ENCODE data around the gene NRARP. TPM values are rescaled to one million over a fixed set of nuclear protein-coding genes. Genes with fewer than 3 reads are reported as not detected.
"Not testable (repeated sequence)": the region's sequence is repeated elsewhere in the genome, so short reads cannot be mapped to it uniquely, and the experiment has no call there.

The NRARP gene
- total and polyA plus RNA-seq, 4 donors: 0.48 to 1.3 (median 0.93) TPM; not detected in 1

- TF ChIP-seq CTCF (IDR thresholded peaks at IDR 0.05; ENCODE audit: low read depth, low read length, missing input control): no peak
Measured at GRCh38 chr9:137330689-137331088, 28.6 kb upstream of the NRARP start (continued).

GRCh38 chr9:137329590-137329989 lies 27.5 kb upstream of the NRARP start:
- not testable (repeated sequence) for H3K27ac ChIP-seq (ENCODE audit: low read depth in 1 of 2, low read length in 2 of 2); H3K4me1 ChIP-seq (ENCODE audit: control insufficient read depth in 4 of 4, insufficient read depth in 4 of 4, low read length in 3 of 4); H3K9ac ChIP-seq (ENCODE audit: low read depth in 1 of 2, low read length in 2 of 2); DNase-seq (ENCODE audit: low spot score); H3K27me3 ChIP-seq (ENCODE audit: control insufficient read depth in 4 of 4, insufficient read depth in 4 of 4, low read length in 3 of 4); H3K36me3 ChIP-seq (ENCODE audit: control insufficient read depth in 4 of 4, insufficient read depth in 3 of 4, low read depth in 1 of 4, low read length in 3 of 4); H3K4me3 ChIP-seq (ENCODE audit: low read depth in 1 of 3, low read length in 3 of 3); H3K9me3 ChIP-seq (ENCODE audit: control insufficient read depth in 4 of 4, low read length in 3 of 4)
- WGBS: 66% methylated on average over 24 of the region's 26 CpGs

GRCh38 chr9:137327641-137328550 lies 25.8 kb upstream of the NRARP start:
- not testable (repeated sequence) for H3K9ac ChIP-seq (ENCODE audit: low read depth in 1 of 2, low read length in 2 of 2)

GRCh38 chr9:137326445-137327065 lies 24.5 kb upstream of the NRARP start:
- DNase-seq (ENCODE audit: low spot score): no peak
- no peaks in the 10 kb centered on the region for H3K9me3 ChIP-seq (ENCODE audit: control insufficient read depth in 4 of 4, low read length in 3 of 4)
- no peak overlapping the region for H3K27ac ChIP-seq (ENCODE audit: low read depth in 1 of 2, low read length in 2 of 2)
- no peaks in the 10 kb centered on the region for H3K36me3 ChIP-seq (ENCODE audit: control insufficient read depth in 4 of 4, insufficient read depth in 3 of 4, low read depth in 1 of 4, low read length in 3 of 4)
- 82% methylated on average over 19 of the region's 19 CpGs for WGBS
- no peak for TF ChIP-seq RXRA (IDR thresholded peaks at IDR 0.05)
- no peak for TF ChIP-seq MAX (IDR thresholded peaks at IDR 0.05)
- TF ChIP-seq JUND (IDR thresholded peaks at IDR 0.05): no peak
- TF ChIP-seq REST (IDR thresholded peaks at IDR 0.05): no peak
- no peak for TF ChIP-seq FOXA1 (IDR thresholded peaks at IDR 0.05)
- no peak for TF ChIP-seq CTCF (IDR thresholded peaks at IDR 0.05; ENCODE audit: low read depth, low read length, missing input control)
- TF ChIP-seq GABPA (IDR thresholded peaks at IDR 0.05 in 1 of 2, conservative IDR thresholded peaks at IDR 0.05 in 1 of 2): no peak
- no peak for TF ChIP-seq HNF4A (conservative IDR thresholded peaks at IDR 0.05)
- TF ChIP-seq TAF1 (conservative IDR thresholded peaks at IDR 0.05): no peak
- no peaks in the 10 kb centered on the region for H3K27me3 ChIP-seq (ENCODE audit: control insufficient read depth in 4 of 4, insufficient read depth in 4 of 4, low read length in 3 of 4)
- H3K9ac ChIP-seq (ENCODE audit: low read depth in 1 of 2, low read length in 2 of 2): no peak overlapping the region
- H3K4me1 ChIP-seq (ENCODE audit: control insufficient read depth in 4 of 4, insufficient read depth in 4 of 4, low read length in 3 of 4): peaks cover 0 to 1% (median 0%) of the 10 kb centered on the region in 4 donors
- no peak overlapping the region for H3K4me3 ChIP-seq (ENCODE audit: low read depth in 1 of 3, low read length in 3 of 3)

More at GRCh38 chr9:137327641-137328550, 25.8 kb upstream of the NRARP start:
- not testable (repeated sequence) for H3K27me3 ChIP-seq (ENCODE audit: control insufficient read depth in 4 of 4, insufficient read depth in 4 of 4, low read length in 3 of 4); H3K9me3 ChIP-seq (ENCODE audit: control insufficient read depth in 4 of 4, low read length in 3 of 4); H3K4me1 ChIP-seq (ENCODE audit: control insufficient read depth in 4 of 4, insufficient read depth in 4 of 4, low read length in 3 of 4); H3K4me3 ChIP-seq (ENCODE audit: low read depth in 1 of 3, low read length in 3 of 3); DNase-seq (ENCODE audit: low spot score); H3K36me3 ChIP-seq (ENCODE audit: control insufficient read depth in 4 of 4, insufficient read depth in 3 of 4, low read depth in 1 of 4, low read length in 3 of 4); H3K27ac ChIP-seq (ENCODE audit: low read depth in 1 of 2, low read length in 2 of 2)
- 78% methylated on average over 8 of the region's 8 CpGs for WGBS

All from liver (tissue), 9 donors.